Medulla oblongata (tissue), 1 donor: ENCODE data around the gene TBCB.
"Not testable (repeated sequence)": the region's sequence is repeated elsewhere in the genome, so short reads cannot be mapped to it uniquely, and the experiment has no call there.

Experiments used
- DNase-seq: peaks from one replicate; pipeline ENCODE4 v3.0.0-alpha.2; 2015; ENCODE audit errors: extremely low spot score

The TBCB gene

DNA sequence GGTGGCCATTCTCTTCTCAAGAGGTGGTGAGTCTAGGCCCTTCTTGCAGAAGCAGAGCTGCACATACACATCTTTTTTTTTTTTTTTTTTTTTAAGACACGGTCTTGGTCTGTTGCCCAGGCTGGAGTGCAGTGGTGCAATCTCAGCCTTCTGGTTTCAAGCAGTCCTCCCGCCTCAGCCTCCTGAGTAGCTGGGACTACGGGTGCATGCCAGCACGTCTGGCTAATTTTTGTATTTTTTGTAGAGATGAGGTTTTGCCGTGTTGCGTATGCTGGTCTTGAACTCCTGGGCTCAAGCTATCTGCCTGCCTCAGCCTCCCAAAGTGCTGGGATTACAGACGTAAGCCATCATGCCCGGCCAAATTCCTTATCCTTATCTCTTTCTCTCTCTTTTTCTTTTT is 58.6 kb downstream of the TBCB start:
- not testable (repeated sequence) for DNase-seq
